GM12891 (cell line): Measurements from ENCODE around the gene HOXD13.
A peak's percentile ranks its signal among the peaks of the same experiment; 100 is the strongest.

Experiments
- DNase-seq: peaks from one replicate; pipeline ENCODE4 v3.0.0; 2011; ENCODE audit warnings: low spot score; ENCODE audit not compliant: insufficient read length
- FAIRE-seq: peaks from 2 replicates; lab custom pipeline; 2011; peaks lifted over from hg19 to GRCh38; lab: Jason Lieb, UNC
- PAX5 ChIP-seq: IDR thresholded peaks from 2 replicates; pipeline ENCODE4 v1.6.1; 2011; ENCODE audit warnings: low read length, moderate library complexity, mild to moderate bottlenecking; ENCODE audit not compliant: insufficient read depth, severe bottlenecking
- POLR2A ChIP-seq: IDR thresholded peaks from 2 replicates; pipeline ENCODE4 v1.6.1; 2011; ENCODE audit warnings: low read depth, low read length, control low read depth
- POLR2AphosphoS5 ChIP-seq: IDR thresholded peaks from 2 replicates; pipeline ENCODE4 v1.6.1; 2011; ENCODE audit warnings: low read depth, low read length, control low read depth
- POU2F2 ChIP-seq: IDR thresholded peaks from 2 replicates; pipeline ENCODE4 v1.6.1; 2011; ENCODE audit warnings: low read depth, mild to moderate bottlenecking, control low read depth, low read length, moderate library complexity
- SPI1 ChIP-seq: IDR thresholded peaks from 2 replicates; pipeline ENCODE4 v1.6.1; 2011; ENCODE audit warnings: low read depth, low read length, control low read depth
- TAF1 ChIP-seq: IDR thresholded peaks from 2 replicates; pipeline ENCODE4 v1.6.1; 2011; ENCODE audit warnings: low read depth, low read length, control low read depth

HOXD13 gene

DNA sequence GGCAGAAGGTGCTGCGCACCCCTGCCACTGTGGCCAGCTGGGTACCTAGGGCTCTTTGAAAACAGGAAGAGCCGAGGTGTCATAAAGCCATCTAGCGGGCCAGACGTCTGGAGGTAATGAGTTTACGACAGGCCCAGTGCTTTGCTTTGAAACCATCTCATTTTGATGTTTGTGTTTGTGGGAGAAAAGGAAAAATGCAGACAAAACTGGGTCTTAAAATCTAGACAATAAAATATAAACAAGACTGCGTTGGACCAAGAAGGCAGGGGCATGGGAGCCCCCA, 33.2 kb downstream of the HOXD13 start:
- FAIRE-seq (no peak), DNase-seq (no peak)
- TF ChIP-seq PAX5 (no peak), SPI1 (0 out of 2 replicates have a peak, but pooled peaks have one; percentile 10)

DNA sequence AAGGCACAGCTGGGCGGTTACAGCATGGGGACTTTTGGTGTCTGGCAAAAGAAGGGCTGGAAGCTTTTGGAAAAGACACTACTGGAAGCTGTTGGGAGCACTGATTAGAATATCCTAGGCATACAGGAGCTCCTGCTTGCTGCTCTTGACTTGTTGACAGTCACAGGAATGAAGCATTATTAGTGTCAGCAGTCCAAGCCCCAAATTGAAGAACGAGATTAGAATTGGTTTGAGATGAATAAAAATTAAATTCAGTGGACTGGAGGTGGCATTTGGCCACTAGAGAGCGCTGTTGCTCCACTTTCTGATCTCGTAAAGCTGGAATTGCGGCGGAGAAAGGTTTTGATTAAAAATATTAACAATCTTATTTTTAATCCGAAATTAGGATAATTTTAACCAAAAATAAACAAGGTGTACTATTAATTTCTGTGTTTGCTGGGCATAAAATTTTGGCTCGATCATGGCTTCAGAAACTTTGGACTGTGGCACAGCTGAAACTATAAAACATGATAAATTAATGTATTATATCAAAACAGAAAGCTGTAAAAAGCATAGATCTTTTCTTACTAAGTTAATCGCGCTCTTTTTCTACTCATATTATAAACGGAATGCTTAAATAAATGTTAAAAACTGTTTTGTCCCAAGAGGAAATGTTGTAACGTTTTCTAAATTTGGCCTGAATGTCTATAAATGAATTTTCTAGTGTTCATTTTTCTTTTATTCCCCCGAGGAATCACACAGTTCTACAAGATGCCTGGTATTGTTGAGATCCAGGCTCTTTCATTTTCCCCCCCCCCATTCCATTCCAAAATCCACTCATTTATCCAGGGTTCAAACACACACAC, 34.6 kb downstream of the HOXD13 start:
- no peak for DNase-seq
- no peak for TF ChIP-seq POLR2AphosphoS5
- FAIRE-seq: no peak

DNA sequence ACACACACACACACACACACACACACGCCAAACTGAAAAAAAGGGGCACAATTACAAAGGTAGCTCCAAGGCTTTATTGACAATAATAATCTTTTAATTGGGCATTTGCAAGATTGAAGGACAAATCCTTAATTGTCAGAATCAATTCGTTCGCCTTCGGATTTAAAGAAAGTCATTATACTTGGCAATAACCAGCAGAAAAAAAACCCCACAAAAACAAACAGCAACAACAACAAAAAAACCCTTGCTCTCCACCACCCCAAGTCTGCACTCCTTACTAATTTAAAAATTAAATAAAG, 35.2 kb downstream of the HOXD13 start:
- TF ChIP-seq POLR2AphosphoS5: no peak
- no peak for TF ChIP-seq SPI1
- no peak for TF ChIP-seq PAX5
- no peak for TF ChIP-seq POU2F2
- TF ChIP-seq TAF1: no peak
- TF ChIP-seq POLR2A: no peak
- FAIRE-seq (no peak), DNase-seq (no peak)

DNA sequence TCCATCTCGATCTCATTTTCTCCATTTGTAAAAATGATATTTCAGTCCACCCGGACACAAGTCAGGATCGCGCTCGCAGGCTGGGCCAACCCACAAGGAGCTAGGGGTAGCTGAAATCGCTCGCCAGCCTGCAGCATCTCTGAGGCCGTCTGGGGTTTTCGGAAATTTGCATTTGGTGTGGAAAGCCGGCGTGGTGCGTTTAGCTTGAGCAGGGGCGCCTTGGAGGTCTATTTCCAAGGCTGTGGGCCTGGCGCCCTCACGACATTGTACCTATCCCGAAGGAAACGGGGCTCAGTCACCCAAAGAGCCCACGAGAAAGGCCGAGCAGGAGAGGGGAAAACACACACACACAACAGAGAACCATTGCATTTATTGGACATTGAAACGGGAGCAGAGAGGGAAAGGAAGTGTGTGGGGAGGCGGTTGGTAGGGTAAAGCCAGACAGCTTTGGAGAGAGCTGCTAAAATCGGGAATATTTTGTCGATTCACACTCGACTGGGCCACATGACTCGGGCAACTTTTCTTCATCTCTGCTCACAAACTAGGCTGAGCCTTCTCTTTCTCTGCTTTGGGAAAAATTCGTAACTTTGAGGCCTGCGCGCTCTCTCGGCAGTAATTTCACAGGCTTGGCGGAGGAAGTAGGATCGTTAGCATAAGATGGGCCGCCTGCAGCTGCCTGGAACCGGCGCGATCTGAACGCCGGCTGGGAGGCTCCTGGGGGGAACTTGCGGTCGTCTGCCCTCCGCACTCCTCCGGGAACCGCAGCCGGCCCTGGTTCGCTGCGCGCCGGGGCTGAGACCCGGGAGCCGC, 35.9 kb downstream of the HOXD13 start:
- TF ChIP-seq POLR2A (no peak), POU2F2 (no peak), POLR2AphosphoS5 (no peak), TAF1 (no peak), PAX5 (no peak), SPI1 (no peak)
- FAIRE-seq (no peak), DNase-seq (no peak)

DNA sequence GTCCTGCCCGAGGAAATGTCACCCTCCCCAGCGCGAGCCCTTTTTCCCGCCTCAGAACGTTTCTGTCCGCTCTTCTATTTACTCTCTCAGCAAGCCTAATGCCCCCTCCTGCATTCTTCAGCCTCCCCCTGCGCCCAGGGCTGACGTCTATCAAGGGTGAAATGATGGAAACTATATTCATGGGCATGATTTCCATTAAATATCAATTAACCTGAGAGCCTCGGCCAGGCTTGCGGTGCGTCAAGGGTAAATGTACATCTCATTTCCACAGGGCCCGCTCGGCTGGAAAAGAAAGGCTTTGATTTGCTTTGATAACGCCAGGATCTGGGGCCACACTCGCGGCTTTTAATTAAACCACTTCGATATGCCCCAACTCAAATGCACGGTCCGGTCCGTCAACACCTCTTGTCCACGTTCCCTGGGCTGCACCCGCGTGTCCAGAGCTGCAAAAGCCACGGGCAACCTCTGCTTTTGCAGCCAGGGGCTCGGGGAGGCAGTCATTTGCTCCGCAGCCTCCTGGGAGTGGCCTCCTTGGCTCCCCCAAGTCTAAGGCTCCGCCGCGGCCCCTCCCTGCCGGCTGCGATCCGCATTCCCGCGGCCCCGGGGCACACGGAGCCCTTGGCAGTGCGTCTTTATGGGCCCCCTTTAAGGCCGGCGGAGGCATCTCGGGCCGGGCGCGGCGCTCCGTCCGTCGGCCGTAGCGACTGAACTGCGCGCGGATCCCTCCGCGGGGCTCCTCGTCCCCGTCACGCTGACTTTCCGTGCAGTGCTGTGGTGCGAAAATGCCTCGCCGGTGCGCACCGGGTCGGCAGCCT, 36.7 kb downstream of the HOXD13 start, which contains the start of gene HOXD8:
TSS of gene HOXD8 (plus strand) at position 724 of the 815 bp plus-strand sequence. CDS start 662 bp downstream, outside the sequence.
- no peak for FAIRE-seq
- no peak for DNase-seq
- no peak for TF ChIP-seq POLR2AphosphoS5
- no peak for TF ChIP-seq SPI1
- no peak for TF ChIP-seq PAX5
- no peak for TF ChIP-seq POLR2A
- no peak for TF ChIP-seq POU2F2
- TF ChIP-seq TAF1: no peak

DNA sequence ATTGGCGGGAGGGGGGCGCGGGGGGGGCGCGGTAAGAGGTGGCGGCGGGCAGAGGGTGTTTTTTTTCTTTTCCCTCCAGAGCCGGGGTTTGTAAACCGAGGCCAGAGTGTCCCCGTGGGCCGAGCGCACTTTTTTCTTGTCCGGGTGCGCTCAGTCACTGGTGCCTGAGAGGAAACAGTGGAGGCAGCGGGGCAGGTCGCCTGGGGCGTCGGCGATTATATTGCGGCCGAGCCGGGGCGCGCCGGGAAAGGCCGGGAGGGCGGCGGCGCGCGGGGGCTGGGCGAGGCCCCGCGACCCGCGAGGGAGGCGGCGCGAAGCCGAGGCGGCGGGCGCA, 37.3 kb downstream of the HOXD13 start:
- FAIRE-seq (no peak), DNase-seq (no peak)
- no peak for TF ChIP-seq PAX5
- TF ChIP-seq SPI1: no peak
- TF ChIP-seq POLR2A: no peak
- TF ChIP-seq TAF1: no peak
- no peak for TF ChIP-seq POLR2AphosphoS5
- no peak for TF ChIP-seq POU2F2

DNA sequence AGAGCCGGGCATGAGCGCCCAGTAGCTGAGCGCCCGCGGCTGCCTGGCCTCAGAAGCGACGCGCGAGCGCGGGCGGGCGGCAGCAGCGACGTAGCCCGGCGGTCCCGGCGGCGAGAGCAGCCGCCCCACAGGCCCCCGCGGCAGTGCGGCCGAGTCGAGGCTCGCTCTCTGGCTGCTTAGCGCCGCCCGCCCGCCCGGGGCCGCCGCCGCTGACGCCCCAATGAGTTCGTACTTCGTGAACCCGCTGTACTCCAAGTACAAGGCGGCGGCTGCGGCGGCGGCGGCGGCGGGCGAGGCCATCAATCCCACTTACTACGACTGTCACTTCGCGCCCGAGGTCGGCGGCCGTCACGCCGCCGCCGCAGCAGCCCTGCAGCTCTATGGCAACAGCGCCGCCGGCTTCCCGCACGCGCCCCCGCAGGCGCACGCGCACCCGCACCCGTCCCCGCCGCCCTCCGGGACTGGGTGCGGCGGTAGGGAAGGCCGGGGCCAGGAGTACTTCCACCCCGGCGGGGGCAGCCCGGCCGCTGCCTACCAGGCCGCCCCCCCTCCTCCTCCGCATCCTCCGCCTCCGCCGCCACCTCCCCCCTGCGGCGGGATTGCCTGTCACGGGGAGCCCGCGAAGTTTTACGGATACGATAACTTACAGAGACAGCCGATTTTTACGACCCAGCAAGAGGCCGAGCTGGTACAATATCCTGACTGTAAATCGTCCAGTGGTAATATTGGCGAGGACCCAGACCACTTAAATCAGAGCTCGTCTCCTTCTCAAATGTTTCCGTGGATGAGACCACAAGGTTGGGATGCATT, 37.8 kb downstream of the HOXD13 start:
- FAIRE-seq (no peak), DNase-seq (no peak)
- TF ChIP-seq POLR2A (no peak), POLR2AphosphoS5 (no peak), POU2F2 (no peak), TAF1 (no peak), PAX5 (no peak), SPI1 (no peak)

DNA sequence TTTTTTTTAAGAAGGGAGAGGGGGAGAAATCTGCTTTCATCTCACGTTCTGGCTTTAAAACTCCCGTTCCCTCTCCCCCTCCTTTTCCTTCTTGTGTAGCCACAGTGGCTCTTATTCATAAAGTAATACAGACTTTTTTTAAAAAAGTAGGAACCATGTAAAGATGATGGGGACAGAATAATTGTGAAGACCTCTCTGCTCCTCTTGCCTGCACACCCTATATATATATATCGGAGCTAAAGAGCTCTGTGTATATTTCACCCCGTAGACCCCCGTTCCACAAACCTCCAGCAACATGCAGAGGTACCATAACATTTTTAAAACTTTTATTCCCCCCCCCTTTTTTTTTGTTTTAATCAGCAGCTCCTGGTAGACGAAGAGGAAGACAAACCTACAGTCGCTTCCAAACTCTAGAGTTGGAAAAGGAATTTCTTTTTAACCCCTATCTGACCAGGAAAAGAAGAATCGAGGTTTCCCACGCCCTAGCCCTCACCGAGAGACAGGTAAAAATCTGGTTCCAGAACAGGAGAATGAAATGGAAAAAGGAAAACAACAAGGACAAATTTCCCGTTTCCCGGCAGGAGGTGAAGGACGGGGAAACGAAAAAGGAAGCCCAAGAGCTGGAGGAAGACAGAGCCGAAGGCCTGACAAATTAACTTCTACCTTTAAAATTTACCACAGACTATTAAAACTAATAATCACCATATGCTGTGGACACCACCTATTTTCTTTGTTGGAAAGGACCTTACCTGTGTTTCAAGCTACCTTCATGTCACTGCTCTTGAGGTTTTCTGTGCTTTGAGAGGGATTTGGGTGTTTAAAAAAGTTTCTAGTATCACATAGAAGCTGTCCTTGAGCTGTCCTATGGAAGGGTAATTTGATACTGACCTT, 38.7 kb downstream of the HOXD13 start:
- DNase-seq: no peak
- TF ChIP-seq POLR2A (no peak), POLR2AphosphoS5 (no peak), POU2F2 (no peak), TAF1 (no peak), SPI1 (no peak), PAX5 (no peak)
- FAIRE-seq: no peak
